Activated CD8-positive, alpha-beta memory T cell treated with anti-CD3 and anti-CD28 coated beads, Interleukin-2, amount 50 U/mL, for 48 hours (primary cell): Measurements from ENCODE around the gene NCOR2.
"Not testable (repeated sequence)": the region's sequence is repeated elsewhere in the genome, so short reads cannot be mapped to it uniquely, and the experiment has no call there.

ENCODE experiments used
- DNase-seq: peaks from one replicate; pipeline ENCODE4 v3.0.0-alpha.2; 2020

Gene NCOR2

DNA sequence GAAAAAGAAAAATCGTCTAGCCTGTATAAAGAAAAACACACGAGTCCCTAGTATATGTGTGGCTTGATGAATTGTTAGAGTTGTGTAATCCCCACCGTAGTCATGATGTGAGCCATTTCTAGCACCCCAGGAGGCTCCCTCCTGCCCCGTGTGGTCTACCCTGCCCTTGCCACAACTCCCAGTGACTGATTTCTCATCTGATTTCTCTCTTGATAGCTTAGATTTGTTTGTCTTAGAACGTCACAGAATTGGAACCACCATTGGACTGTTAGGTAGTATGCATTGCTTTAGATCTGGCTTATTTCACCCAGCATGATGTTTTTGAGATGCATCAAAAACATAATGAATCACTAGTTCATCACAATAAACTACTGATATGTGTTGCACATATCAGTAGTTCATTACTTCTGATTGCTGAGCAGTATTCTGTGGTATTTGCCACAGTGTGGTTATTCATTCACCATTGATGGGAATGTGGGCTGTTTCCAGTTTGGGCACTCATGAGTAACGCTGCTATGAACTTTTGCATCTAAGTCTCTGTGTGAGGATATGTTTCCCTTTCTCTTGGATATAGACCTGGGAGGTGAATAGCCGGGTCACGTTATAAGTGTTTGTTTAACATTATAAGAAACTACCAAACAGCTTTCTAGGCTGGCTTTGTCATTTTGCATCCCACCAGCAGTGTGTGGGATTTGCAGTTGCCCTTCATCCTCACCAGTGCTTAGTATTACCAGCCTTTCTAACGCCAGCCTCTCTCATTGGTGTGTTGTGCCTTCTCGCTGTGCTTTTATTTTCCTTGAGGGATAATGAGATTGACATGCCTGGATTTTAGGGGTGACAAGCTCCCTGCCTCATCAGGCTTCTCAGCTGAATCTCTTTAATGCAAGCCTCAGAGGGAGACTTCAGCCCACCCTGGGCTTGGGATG lies 31.9 kb upstream of the NCOR2 start:
- no peak for DNase-seq

DNA sequence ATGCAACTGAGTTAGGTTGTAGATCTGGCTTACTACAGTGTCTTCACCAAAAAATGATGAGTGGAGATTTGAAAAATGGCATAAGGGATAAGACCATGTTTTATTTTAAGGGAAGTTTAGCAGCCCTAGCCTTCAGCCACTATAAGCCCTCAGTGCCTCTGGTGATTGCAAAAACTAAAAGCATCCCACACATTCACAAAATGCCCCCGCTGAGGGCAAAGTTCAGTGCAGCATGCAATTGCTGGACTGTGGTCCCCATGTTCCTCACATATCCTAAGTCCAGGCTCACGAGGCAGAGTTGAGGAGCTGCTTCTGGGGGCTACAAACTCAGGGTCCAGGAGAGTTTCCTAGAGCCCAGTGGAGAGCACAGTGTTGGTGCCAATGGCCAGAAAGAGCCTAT lies 29.6 kb upstream of the NCOR2 start:
- no peak for DNase-seq

DNA sequence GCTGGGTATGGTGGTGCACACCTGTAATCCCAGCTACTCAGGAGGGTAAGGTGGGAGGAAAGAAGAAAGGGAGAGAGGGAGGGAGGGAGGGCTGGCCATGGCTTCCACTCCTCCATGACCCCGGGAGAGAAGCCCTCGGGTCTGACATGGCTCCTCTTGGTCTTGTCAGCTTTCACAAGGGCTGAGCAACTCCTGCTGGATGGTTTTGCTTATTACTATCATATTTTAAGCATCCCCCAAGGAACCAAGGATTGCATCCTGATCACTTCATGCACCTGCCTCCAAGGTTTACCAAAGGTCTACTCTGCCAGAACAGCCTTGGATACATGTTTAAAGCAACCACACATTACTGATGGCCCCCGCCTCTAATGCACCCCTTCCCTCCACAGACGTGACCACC lies 28.0 kb upstream of the NCOR2 start:
- no peak for DNase-seq

DNA sequence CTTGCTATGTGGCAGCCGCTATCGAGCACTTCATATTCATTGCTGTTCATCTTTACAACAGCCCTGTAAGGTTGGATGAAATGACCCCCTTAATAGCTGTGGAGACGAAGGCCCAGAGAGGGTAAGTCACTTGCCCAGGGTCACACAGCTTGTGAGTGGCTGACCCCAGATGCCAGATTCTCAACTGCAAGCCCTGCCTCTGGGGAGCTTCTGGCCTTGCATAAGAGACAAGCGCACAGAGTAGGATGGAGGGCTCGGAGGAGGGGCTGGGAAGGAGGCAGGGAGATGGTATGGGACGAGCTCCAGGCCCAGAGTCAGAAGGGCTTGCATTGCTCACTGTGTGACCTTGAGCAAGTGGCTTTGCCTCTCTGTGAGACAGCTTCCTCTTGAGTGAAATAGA lies 27.4 kb upstream of the NCOR2 start:
- DNase-seq, result no peak

DNA sequence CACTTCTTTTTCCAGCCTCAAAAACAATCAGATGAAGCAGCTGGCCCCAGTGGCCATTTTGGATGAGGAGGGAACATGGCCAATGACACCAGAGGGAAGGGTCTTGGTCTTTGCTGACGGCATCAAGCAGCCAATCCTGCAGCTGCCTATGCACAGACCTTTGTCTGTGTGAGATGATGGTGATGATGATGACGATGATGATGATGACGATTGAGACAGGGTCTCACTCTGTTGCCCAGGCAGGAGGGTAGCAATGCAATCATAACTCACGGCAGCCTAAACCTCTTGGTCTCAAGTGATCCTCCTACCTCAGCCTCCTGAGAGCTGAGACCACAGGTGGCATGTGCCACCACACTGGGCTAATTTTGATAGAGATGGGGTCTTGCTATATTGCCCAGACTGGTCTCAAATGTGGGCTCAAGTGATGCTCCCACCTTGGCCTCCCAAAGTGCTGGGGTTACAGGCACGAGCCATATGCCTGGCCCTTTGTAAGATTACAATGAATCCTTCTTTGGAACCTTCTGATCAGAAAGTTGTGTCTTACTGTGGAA lies 26.5 kb upstream of the NCOR2 start:
- DNase-seq, result no peak

DNA sequence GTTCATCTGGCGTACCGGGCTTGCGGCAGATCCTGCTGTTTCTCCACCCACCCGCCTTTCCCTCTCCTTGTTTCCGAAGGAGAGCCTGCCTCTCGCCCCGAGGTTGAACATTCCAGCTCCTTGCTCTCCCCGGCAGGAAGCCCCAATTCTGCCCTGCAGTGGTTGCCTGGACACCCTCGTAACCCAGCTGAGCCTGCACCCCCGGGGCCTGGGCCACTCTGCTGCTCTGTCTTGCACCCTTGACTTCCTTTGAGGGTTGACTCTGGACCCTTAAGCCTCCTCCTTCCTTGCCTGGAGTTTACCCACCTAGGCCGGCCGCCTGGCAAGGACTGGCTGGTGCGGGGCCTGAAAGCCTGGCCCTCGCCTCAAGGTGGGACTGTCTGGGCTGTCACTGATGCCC lies 25.8 kb upstream of the NCOR2 start:
- DNase-seq, result no peak

DNA sequence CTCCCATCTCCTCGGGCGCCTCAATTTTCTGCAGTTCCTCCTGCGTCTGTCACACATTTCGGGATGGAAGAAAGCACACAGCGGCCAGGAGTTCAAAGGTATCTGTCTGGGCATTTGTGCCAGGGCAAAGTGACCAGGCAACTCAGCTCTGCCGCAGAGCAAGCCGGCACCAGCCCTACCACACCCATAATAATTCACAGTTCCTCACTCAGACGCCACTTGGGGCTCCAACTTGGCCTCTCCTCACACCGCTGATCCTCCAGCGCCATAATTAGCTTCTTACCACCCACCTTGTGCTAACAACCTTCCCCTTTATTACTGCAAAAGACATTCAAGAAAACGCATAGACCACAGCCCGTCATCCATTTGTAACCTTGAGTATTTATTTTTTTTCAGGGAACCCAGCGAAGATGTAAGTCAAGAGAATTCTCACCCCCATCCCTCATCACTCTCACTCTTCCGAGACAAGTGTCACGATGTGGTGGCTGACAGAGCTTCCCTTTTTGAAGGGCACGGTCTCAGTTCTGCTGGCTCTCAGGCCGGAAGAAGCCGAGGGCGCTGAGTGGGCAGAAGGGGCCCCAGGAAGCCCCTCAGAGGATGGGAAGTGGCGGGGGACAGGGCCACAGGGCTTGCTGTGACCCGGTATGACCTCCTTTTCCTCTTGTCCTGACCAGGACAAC lies 25.2 kb upstream of the NCOR2 start:
- no peak for DNase-seq

DNA sequence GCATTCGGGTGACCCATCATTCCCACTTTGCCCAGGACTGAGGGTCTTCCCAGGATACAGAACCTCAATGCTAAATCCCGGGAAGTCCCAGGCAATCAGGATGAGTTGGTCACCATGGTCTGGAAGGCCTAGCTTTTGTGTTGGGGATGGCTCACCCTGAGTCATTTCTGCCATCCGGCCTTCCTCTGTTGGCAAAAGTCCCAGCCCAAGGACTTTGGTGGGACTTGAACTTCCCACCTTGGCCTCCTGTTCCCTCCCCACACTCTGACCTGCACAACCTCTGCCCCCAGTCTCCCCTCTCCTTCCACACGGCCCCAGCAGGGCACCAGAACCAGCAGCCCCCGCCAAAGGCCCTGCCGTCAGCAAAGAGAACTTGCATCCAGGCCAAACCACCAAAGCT lies 24.6 kb upstream of the NCOR2 start:
- DNase-seq, result no peak

DNA sequence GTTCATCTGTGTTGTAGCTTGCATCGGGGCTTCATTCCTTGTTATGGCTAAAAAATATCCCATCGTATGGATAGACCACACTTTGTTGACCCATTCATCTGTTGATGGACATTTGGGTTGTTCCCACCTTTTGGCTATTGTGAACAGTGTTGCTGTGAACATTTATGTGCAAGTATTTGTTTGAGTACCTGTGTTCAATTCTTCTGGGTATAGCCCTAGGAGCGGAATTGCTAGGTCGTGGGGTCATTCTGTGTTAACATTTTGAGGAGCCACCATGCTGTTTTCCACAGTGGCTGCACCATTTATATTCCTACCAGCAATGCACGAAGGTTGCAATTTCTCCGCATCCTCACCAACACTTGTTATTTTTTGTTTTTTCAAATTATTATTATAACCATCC lies 23.0 kb upstream of the NCOR2 start:
- no peak for DNase-seq

DNA sequence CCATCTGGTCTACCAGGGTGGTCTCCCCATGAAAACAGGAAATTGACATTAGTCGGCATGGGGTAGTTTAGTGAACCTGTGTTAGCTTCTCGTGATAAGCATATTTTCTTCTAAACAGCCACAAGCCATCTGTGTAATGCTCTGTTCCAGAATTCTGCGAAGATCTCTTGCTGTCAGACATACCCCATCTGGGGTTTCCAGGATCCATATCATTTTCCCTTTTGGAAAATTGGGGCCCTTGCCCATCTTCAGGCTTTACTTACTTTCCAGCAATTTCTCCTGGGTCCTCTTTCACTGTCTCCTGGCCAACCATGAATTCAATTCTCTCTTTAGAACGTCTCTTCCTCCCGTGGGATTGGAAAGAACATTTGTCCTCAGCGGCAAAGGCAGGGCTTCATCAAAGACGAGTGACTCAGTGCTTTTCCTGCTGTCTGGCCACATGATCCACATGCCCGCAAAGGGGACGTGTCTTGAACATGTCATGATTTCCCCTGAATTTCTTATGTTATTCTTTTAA lies 21.4 kb upstream of the NCOR2 start:
- no peak for DNase-seq

DNA sequence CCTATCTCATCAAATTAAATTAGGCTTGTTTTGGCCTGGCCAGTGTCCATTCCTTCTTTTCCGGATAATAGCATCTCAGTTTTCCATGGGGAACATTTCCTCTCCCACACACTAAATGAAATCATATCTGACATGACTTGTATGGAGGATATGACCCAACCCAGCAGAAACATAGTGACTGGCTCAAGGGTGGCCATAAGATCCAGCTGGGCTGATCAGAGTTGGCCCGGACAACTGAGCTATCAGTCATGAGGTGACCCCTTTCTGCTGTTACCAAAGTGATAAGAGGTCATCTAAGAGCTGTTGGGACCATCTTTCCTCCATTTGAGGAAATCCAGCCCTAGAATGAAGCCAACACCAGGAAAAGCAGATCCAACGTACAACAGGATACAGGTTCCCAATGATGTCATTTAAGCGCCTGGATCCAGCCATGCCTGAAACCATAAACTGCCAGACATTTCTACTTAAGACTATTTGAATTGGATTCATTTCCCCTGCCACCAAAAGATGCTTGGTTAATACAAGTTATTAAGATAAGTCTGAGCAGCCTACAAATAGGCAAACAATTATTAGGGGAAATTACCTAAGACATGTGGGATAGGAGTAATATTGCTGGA lies 20.7 kb upstream of the NCOR2 start:
- DNase-seq, result no peak

DNA sequence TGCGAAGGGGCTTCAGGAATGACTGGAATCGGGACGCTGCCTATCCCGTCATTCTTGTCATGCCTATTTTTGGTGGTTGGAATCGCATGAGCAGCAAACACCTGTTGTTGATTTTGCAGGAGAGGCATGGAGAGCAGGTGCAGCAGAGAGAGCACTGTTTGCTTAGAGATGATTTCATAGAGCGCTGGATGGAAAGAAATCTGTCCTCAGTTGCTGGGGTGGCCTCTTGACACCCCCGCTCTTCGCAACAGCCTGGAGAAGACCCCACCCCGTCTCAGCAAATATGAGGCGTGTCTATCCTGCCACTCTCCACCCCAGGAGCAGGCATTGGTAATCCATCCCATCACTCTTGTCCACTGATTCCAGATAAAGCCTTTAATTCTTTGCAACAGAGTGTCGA lies 19.3 kb upstream of the NCOR2 start:
- DNase-seq, result no peak

DNA sequence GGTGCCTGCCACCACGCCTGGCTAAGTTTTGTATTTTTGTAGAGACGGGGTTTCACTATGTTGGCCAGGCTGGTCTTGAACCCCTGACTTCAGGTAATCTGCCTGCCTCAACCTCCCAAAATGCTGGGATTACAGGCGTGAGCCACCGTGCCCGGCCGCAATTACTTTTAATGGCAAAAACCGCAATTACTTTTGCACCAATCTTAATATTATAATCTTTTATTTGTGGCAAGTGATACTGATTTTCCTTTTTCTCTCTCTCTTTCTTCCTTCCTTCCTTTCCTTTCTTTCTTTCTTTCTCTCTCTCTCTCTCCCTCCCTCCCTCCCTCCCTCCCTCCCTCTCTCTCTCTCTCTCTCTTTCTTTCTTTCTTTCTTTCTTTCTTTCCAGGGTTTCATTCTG lies 17.1 kb upstream of the NCOR2 start:
- not testable (repeated sequence) for DNase-seq

DNA sequence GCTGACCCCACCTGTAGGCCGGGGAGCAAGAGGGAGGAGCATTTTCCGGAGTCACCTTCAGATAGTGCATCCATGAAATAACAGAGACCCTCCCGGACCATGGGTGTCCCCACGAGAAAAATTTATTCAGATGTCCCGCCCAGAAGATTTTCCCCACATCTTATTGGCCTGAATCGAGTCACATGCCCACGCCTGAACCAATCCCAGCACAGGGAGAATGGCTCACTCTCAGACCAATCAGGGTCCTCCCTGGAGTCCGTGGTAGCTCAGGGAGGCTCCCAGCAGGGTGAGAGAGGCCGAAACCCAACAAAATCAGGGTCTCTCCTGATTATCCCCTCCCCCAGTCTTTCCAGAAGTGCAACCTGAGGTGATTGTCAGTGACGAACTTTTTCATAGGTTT lies 16.4 kb upstream of the NCOR2 start:
- no peak for DNase-seq

DNA sequence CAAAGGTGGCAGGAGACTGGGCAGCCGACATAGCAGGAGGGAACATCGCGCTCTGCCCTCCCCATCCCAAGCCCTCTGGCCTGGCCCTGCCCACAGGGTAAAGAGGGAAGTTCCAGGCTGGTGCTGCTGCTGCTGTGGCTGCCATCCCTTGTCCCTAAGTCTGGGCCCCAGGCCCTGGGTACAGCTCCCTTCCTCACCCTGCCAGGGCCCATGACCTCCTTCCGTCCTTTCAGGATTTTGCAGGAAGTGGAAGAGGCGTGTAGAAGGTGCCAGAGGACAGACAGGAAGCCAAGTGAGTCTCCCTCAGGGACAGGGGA lies 14.7 kb upstream of the NCOR2 start:
- no peak for DNase-seq

DNA sequence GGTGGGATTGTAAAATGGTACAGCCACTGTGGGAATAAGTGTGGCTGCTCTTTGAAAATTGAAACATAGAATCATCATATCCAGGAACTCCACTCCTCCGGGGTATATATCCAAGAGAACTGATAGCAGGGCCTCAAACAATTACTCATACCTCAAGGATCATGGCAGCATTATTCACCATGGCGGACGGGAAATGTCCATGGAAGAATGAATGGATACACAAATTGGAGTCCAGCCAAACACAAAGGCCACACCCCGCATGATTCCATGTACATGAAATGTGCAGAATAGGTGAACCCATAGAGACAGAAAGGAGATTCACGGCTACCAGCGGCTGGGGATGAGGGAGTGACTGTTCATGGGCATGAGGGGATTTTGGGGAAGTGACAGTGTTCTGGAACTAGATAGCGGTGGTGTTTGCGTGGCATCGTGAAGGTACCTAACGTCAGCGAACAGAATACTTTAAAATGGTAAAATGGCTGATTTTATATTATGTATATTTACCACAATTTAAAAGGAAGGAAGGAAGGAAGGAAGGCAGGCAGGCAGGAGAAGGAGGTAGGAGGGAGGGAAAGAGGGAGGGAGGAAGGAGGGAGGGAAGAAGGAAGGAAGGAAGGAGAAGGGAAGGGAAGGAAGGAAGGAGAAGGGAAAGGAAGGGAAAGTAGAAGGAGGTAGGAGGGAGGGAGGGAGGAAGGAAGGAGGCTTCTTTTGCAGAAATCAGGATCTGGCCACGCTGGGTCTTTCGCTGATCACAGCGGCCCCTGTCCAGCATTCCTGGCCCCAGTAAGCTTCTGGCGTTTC lies 14.1 kb upstream of the NCOR2 start:
- no peak for DNase-seq

DNA sequence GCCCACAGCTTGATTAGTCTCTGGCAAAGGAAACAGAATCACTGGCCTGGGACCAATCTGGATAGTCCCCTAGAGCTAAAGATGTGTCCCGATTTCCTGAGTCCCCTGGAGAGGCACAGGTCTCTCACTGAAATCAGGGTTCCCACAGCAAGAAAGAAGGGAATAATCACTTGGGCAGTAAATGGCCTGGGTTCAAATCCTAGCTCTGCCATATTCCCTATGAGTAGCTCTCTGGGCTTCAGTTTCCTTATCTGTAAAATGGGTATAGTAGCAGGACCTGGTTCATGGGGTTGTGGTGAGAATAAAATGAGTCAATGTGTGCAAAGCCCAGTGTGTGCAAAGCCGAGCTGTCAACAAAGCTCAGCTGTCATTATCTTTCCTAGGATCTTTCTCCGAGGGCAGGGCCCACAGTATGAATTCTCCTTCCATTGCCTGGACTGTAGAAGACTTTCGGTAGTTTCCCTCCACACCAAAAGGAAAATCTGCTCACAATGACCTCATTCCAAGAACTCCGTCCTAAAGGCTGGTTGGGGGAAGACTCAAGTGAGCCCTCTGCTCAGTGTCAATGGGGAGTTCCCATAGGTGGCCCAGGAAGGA lies 12.6 kb upstream of the NCOR2 start:
- no peak for DNase-seq

DNA sequence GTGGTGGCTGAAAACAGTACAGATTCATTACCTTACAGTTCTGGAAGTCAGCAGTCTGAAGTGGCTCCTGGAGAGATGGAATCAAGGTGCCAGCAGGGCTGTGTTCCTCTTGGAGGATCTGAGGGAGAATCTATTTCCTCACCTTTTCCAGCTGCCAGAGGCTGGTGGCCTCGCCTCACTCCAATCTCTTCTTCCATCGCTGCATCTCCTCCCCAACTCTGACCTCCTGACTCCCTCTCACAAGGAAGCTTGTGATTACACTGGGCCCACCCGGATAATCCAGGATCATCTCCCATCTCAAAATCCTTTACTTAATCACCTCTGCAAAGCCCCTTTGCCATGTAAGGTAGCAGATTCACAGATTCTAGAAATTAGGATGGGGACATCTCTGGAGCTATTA lies 11.4 kb upstream of the NCOR2 start:
- no peak for DNase-seq

DNA sequence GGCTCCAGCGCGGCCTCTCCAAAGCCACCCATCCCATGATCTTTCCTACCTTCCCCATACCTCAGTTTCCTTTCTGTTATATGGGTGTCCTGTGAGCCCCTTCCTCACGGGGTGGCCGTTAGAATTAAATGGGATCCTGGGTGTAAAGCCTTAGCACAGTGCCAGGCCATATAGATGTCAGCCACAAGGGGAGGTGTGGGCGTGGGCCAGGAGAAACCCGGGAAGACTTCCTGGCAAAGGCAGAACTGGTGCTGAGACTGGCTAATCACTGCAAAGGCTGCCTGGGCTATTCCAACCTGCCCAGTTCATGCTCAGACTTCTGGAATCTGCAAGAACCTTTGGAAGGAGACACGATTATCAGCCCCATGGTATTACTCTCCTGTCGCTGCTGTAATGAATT lies 11.0 kb upstream of the NCOR2 start:
- no peak for DNase-seq

DNA sequence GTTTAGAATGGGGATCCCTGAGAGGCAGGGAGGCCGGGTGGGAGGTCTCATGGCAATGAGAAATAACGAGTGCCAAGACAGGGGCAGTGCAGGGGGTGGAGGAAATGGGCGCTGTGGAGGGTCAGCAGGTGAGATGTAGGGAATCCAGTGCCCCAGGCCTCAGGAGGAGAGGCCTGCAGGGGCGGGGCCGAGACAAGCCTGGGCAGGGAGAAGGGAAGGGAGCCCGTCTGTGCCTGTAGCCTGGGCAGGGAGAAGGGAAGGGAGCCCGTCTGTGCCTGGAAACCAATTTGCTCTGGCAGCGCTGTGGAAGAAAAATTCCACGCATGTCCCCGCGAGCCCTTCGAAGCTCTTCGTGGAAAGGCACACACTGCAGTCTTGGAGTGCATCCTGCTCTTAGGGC lies 10.6 kb upstream of the NCOR2 start:
- DNase-seq, result no peak

DNA sequence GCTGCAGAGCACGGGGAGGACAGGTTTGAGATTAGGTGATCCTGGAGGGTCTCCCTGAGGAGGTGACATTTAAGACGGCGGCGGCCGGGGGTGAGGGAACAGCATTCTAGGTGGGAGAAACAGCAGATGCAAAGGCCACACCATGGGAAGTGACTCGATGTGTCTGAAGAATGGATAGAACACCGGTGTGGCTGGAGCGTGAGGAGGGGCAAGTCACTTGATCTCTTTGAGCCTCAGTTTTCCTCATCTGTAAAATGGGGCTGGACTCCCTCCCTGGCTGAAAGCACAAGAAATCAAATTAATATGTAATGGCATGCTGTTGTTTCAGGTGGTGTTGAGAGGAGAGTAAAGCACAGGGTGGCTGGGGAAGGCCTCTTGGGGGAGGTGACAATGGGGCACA lies 10.0 kb upstream of the NCOR2 start:
- no peak for DNase-seq

DNA sequence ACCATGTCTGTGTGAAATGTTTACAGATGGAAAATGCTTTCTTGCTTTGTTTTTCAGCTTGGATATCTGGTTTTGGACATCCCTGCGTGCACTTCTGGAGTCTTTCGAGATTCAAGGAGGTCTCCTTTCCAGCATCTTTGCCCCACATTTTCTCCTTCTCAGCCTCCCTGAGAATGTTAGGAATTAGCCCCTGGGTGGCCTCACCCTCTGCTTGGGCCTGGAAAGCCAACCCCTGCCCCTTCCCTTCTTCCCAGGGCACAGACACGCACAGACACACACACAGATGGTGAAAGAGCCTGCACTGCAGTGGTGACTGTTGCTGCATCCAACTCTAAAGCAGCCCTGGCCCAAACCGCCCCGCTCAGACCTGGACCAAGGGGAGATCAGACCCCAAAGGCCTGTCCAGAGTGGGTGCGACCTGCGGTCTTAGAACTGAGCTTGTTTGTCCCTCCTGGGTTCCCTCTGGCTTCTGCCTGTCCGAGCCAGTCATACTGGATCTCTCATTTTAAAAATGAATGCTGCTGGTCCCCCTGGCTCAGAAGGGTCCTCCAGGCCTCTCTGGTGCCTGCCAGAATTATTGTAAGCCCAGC lies 8.7 kb upstream of the NCOR2 start:
- no peak for DNase-seq
